Measurements from ENCODE around the gene STUB1.

Gene STUB1

DNA sequence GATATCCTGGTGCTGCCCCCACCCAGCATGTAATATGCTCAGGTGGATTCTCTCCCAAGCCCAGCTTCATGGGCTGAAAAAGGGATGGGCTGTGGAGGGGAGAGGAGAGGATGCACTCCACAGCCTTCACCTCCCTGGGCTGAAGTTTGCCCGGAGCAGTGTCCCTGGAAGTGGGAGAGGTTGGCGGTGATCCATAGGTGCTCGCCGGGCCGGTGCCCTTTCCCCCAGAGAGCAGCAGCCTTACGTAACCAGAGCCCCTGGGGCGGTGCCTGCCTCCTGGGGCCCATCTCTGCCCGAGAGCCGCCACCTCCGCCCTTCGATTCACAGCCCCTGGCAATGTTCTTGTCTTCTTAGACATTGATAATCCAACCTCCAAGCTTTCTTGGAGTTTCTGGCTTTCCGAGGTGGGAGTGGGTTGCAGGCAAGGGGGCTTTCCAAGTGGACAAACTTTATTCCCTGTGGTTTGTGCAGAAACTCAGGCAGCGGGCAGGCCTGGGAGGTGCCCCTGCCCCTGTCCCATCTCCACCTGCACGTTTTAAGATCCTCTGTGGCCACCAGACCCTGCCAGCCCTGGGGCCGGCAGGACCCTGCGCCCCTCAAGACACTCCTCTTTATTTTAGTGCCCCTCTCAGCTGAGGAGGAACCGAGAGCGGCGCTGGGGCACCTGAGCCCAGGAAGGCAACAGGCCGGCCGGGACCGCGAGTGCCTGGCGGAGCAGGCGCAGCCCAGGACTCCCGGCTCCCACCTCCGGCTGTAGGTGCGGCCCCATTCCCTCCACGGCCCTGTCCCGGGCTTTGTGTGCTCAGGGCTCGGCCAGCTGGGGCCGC, 34.1 kb upstream of the STUB1 start:
- DNase-seq: no peak

DNA sequence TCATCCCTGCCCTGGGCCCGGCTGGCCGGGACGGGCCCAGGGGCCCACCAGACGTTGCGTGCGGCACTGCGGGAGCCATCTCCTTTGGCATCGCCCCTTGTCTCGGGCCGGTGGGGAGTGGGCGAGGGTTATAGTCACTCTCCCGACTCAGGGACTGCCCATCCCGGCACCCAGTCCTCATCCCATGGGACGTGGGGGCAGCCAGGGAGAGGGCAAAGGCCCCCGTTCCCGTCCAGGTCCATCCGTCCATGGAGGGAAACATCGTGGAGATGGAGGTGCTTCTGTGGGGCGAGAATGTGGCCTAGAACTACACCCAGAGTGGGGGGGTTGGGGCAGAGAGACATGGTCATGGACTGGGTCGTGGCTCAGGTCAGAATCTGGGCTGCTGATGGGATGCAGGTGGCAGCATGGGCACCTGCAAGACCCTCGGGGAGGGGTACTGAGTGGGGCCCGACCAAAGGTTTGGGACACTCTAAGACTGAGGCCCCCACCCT, 33.5 kb upstream of the STUB1 start:
- DNase-seq: no peak

DNA sequence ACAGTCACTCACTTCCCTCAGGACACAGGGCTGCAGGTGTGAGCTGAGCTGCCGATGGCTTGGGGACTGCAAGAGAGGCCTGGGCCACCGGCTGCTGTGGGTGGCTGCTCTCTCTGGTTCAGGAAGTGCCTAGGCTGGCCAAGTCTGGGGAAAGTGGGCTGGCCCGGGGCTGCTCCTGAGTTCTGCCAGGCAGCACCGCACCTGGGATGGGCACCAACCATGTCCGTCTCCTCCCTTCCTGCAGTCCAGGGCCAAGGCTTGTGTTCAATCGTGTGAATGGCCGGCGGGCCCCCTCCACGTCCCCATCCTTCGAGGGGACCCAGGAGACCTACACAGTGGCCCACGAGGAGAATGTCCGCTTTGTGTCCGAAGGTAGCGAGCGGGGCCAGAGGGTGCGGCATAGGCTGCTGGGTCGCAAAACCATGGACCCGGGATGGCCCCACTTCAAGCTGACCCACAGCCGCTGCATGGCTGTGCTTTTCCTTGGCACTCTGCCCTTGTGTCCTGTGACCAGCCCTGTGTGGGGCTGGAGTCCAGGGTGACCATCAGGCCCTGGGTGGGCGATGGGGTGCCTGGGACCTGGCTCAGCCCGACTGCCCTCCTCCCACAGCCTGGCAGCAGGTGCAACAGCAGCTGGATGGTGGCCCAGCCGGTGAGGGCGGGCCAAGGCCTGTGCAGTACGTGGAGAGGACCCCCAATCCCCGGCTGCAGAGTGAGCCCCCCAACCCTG, 32.9 kb upstream of the STUB1 start:
- DNase-seq: no peak

DNA sequence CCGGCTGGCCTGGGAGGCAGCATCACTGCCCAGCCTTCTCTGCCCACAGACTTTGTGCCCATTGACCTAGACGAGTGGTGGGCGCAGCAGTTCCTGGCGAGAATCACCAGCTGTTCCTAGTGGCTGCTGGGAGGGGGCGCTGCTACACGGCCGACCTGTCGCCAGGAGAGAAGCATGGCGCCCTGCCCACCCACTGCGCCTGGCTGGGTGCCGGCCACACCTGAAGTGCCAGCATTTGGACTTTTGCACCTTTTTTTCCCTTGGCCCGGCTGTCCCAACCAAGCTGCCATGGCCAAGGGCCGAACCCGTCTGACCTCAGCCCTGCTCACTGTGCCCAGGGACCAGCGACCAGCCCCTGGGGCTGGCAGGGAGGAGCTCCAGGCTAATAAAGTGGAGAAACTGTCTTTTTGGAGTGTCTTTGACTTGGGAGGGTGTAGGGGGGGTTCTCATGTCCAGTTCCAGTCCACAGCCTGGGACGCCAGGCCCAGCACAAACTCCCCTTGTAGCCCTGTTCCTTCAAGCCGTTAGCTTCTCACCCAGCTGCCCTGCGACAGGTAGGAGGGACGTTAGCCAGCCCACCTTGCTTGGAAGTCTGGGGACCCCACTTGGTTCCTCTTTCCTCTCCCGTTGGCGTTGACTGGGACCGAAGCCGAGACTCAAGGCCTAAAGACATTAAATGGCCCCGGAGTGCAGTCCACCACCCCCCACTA, 32.0 kb upstream of the STUB1 start:
- peak in 1 of 2 experiments; percentile 18 for DNase-seq

DNA sequence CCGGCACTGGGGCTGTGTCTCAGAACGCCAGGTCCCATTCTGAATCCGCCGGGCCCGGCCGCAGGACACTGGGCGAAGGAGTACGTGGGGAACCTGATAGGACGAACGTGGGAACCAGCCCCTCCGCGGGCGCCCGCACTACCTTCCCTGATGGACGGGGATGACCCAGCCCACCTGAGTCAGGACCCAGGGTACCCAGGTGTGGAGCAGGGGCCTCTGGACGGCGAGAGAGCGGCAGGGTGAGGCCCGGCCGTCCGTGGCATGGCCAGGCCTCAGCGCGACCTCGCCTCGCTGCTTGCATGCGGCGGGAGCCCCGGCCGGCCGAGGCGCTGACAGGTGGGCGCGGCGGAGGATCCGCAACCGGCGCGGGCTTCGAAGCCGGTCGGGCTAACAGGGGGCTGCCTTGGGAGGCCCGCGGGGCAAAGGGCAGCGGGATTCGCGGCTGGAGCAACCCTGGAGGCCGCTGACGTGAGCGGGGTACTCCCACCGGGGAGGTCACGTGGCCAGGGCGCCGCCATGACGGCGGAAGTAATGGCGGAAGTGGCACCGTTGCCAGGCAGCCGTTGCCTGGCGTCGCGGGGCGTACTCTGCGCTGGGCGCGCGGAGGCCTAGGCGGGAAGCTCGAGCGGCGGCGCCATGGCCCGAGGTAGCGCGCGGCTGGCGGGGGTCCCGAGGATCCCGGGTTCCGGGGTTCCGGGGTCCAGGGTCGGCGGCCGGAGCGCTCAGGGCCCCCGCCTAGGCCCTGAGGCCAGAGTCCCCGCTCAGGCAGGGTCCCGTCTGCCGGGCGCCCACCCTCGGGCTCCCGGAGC, 31.2 kb upstream of the STUB1 start, which contains the start of gene WDR90:
Gene WDR90 (plus strand): TSS at position 585 of the 809 bp plus-strand sequence. CDS start 52 bp downstream, at position 637.
- peak; percentile 55 to 63 for DNase-seq

DNA sequence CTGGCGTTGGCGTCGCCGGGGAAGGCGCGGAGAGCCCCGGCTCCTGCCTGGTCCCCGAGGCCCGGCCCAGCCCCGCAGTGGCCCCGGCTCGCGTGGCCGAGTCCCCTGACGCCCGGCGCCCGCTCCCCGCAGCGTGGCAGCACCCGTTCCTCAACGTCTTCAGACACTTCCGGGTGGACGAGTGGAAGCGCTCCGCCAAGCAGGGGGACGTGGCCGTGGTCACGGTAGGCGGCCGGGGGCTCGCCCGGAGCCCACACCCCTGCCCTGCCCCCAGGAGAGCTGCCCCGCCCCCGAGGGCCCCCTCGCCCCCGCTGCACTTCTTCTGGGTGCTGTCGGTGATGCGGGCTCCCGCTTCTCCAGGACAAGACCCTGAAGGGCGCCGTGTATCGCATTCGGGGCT, 30.6 kb upstream of the STUB1 start:
- DNase-seq: no peak

DNA sequence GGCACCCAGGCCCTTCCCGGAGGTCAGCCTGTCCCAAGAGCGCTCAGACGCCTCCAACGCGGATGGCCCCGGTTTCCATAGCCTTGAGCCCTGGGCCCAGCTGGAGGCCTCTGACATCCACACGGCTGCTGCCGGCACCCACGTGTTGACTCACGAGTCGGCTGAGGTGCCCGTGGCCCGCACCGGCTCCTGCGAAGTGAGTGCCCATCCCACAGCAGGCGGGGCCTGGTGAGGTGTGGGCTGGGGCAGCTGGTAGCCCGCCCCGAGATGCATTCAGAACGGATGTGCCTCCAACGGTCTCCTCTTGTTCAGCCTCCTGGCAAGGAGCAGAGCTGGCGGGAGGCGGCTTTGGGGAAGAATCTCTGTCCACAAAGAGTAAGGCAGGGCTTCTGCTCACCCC, 28.4 kb upstream of the STUB1 start:
- DNase-seq: no peak

DNA sequence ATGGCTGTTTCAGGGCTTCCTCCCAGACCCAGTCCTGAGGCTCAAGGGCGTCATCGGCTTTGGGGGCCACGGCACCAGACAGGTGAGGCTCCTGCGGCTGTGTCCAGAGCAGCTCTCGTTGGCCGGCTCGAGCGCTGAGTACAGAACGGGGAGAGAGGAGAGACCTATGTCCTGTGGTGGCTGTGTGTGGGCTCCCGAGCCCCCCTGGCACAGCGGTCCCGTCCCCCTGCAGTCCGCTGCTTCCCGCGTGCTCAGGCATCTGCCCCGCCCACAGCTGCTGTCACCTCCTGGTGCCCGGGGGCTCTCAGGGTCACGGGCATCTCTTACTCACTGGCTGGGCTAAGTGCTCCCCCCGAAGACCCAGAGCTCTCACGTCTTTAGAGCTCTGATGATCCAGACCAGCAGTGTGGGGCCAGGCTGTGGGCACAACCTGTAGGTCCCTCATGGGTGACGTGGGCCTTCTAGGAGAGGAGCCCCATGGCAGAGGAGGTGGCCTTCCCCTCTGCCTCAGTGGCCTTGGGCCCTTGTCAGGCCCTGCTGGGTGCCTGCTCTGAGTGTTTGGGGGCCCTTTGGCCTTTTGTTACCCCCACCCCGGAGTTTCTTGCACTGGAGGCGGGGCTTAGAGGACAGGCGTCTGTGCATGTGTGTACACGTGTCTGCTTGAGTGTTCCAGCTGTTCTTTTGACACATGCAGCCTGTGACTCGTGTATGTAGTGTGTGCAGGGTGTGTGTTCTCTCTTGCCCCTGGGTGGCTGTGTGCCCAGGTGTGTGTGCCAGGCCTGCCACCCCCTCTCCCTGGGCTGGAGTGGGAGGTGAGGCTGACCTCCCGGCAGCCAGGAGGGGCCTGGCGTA, 27.5 kb upstream of the STUB1 start:
- DNase-seq: no peak

DNA sequence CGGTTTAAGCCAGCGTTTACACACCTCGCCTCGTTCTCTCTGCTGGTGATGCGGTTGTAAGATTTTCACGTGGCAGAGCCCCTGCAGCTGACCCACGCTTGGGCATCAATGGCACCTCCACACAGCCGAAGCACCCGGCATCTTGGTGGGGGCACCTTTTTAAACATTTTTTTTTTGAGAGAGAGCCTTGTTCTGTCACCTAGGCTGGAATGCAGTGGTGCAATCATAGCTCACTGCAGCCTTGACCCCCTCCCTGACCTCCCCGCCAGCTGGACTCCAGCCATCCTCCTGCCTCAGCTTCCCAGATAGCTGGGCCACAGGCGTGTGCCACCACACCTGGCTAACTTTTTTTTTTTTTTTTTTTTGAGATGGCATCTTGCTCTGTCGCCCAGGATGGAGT, 26.2 kb upstream of the STUB1 start:
- DNase-seq: no peak

DNA sequence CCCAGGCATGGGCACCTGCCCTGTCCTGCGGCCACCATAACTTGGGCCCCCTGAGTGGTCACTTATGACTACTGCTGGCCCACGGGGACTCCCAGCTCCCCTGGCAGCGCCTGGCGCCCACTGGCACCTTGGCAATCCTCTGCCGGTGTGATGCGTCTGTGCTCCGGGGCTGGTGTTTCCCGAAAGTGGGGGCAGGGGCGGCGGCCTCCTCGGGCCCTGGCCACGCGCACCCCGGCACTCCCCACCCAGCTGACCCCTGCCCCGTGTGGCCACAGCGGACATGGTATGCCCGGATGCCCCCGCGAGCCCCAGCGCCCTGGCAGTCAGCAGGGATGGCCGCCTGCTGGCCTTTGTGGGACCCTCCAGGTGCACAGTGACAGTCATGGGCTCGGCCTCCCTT, 22.7 kb upstream of the STUB1 start:
- no peak for DNase-seq

DNA sequence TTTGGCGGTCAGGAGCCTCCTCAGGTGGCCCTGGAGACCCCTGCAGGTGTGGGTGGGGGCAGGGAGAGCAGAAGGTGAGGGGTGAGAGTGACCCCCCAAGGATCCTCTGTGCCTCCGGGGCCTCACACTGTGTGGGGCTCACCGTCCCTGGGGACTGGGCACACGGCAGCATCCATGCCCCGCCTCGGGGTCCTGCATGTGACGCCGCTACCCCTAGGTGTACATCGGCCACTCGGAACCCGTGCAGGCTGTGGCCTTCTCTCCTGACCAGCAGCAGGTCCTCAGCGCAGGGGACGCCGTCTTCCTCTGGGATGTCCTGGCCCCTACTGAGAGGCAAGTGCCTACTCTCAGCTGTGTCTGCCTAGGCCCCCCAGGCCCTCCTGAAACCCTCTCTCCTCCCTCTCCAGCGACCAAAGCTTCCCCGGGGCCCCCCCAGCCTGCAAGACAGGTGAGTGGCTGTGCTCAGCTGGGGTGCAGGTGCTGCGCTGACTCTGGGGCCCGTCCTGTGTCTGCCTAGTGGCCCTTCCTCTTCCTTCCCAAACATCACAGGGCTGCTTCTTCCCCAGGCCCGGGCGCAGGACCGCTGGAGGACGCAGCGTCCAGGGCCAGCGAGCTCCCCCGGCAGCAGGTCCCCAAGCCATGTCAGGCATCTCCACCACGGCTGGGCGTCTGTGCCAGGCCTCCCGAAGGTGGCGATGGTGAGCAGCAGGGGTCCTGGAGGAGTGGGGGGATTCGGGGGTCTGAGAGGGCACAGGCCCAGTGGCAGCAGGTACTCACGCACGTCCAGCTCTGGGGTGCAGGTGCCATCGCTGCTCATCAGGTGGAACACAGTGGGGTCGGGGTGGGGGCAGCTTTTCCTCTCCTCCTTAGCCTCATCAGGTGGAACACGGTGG, 21.3 kb upstream of the STUB1 start:
- no peak for DNase-seq

DNA sequence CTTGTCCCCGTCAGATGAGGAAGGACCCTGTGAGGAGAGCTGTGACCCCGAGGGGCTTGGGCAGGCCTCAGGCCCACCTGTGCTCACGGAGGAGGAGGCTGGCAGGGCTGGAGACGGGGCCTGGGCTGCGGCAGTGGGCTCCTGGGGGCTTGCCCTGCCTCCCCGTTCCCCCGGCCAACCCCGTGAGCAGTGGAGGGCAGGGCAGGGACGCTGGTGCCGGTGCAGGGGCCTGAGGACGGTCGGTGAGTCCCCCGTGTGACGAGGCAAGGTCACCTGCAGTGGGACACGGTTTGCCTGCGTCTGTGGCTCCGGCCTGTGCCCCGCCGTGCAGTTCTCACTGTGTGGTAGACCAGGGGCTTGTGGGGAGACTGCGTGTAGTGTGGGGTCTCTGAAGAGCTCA, 20.6 kb upstream of the STUB1 start:
- DNase-seq: no peak

DNA sequence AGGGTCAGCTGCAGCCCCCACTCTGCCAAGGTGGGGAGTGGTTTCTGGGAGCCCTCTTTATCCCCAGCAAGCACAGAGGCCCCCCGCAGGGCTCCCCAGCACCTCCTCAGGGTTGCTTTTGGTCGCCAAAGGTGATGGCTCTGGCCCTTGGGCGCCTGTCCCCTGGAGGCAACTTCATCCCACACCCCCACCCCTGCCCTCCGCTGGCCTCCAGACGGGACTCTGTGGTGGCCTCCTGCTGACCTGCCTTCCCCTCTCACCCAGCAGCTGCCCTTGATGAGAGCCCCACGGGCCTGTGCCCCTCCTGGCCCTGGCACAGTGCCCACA, 20.1 kb upstream of the STUB1 start:
- DNase-seq: no peak

DNA sequence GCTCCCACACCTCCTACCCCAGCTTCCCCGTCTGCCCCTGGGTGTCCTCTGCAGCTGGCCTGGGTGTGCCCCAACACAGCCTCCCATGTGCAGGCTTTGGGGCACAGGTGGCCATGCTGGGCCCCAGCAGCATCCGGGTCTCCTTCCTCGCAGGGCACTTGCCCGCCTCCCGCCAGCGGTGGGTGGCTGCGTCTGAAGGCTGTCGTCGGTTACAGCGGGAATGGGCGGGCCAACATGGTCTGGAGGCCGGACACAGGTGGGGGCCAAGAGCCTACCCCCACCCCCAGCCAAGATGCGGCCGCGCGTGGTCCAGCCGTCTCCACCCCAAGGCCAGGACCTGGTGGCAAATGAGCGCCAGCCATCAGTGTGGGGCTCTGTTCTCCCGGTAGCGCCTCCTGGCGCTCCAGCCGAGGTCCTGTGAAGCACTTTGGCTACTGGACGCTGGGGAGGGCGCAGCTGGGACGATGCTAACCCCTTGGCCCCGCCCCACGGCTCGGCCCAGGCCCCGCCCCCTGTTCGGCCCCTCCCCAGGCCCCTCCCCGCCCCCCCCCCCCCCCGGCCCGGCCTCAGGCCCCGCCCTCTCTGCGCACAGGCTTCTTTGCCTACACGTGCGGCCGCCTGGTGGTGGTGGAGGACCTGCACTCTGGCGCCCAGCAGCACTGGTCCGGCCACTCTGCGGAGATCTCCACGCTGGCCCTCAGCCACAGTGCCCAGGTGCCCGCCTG, 19.6 kb upstream of the STUB1 start:
- peak; percentile 62 to 67 for DNase-seq

DNA sequence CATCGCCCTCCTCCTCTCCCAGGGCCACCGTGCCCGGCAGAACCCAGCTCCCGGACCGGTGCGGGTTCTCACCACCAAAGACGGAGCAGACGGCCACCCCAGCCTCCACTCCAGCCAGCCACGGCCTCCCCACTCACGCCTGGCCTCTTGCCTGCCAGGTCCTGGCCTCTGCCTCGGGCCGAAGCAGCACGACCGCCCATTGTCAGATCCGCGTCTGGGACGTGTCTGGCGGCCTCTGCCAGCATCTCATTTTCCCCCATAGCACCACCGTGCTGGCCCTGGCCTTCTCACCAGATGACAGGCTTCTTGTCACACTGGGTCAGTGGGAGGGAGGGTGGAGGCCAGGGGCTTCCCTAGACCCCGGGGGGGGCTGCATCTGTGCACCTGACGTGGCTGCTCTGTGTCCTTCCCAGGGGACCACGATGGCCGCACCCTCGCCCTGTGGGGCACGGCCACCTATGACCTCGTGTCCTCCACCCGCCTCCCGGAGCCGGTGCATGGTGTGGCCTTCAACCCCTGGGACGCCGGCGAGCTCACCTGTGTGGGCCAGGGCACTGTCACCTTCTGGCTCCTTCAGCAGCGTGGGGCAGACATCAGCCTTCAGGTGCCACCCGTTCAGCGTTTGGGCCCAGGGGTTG, 18.9 kb upstream of the STUB1 start:
- no peak for DNase-seq

DNA sequence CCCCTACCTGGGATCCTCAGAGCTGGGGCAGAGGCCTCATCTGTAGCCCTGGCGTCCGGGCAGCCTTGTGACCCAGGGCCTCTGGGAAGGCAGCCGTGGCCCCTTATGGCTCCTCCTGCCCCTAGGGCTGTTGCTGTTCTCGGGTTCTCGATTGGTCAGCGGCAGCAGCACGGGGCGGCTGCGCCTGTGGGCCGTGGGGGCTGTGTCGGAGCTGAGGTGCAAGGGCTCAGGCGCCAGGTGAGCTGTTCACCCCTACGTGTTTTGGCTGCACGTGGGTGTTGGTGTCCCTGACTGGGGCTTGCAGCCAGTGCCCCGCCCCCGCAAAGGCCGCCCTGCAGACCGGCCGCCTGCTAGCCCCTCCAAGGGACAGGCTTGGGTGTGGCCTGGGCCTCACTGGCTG, 18.1 kb upstream of the STUB1 start:
- no peak for DNase-seq

DNA sequence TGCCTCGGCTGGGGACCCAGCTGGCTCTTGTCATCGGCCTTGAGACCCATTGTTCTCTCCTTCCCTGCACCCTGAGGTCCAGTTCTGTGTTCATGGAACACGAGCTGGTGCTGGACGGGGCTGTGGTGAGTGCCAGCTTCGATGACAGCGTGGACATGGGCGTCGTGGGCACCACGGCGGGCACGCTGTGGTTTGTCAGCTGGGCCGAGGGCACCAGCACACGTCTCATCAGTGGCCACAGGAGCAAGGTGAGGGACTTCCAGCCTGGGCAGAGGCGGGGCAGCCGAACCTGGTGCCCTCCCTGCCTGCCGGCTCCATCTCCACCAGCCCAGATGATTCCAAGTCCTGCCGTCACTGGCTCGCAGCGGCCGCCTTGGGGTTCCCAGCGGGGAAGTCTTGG, 17.6 kb upstream of the STUB1 start:
- no peak for DNase-seq

DNA sequence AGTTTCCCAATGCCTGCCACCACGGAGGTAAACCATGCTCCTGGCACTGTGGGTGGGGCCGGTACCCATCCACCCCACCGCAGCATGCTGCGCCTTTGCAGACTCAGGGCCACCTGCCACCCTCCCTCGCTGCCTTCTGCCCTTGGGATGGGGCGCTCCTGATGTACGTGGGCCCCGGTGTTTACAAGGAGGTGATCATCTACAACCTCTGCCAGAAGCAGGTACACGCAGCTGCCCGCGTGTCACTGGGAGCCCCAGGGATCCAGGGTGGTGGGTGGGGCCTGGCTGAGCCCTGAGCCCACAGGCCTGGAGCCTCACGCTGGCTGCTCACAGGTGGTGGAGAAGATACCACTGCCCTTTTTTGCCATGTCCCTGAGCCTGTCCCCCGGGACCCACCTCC, 13.6 kb upstream of the STUB1 start:
- no peak for DNase-seq

DNA sequence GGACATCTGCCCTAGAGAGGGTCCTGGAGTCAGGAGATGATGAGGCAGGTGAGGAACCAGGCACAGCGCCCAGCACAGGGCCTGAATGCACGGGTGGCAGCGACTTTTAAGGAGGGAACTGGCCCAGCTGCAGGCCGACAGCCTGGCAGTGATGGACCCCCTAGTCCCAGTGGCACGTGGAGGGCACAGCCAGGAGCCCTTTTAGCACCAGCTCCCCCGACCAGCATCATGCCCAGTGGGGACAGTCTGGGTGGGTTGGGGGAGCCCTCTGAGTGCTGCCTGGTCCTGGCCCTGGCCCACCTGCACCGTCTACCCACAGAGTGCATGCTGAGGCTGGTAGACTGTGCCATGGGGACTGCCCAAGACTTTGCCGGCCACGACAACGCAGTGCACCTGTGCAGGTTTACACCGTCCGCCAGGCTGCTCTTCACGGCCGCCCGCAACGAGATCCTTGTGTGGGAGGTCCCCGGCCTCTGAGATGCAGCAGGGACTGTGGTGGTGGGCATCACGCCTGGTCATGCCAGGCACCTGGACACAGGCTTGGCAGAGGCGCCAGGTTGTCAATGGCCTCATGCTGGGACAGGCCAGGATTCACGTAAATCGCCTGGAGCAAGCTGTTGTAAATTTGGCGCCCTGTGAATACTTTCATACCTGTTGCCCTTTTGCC, 13.0 kb upstream of the STUB1 start:
- no peak for DNase-seq

All from Kasumi-1 (cell line).